GM23338 (cell line): ENCODE results near the gene UGT1A10.

ENCODE experiments used
- EZH2 ChIP-seq: fragments of 200-600 bp; sonication (generic); IDR thresholded peaks from one replicate; pipeline ENCODE4 v1.8.0; 2017; ENCODE audit warnings: antibody characterized with exemption, mild to moderate bottlenecking, low read depth; ENCODE audit not compliant: unreplicated experiment
- EZH2phosphoT487 ChIP-seq: fragments of 200-600 bp; sonication (generic); IDR thresholded peaks from one replicate; pipeline ENCODE4 v1.8.1; 2018; ENCODE audit warnings: antibody characterized with exemption; ENCODE audit not compliant: unreplicated experiment
- NANOG ChIP-seq: IDR thresholded peaks from 2 replicates; pipeline ENCODE4 v1.6.1; 2016; ENCODE audit warnings: antibody characterized with exemption, borderline replicate concordance
- POLR2AphosphoS5 ChIP-seq: IDR thresholded peaks from 2 replicates; pipeline ENCODE4 v1.6.1; 2016; ENCODE audit warnings: antibody characterized with exemption, low read depth
- TF ChIP-seq, protein P1 (sequence below), 2 experiments: fragments of 200-600 bp in 1 of 2; sonication (generic) in 1 of 2; conservative IDR thresholded peaks; 2 replicates each; pipeline versions ENCODE4 v1.5.1 to v1.6.1; 2016 to 2017; ENCODE audit warnings: antibody characterized with exemption in 2 of 2, low read depth in 2 of 2, mild to moderate bottlenecking in 2 of 2, moderate library complexity in 1 of 2
- TF ChIP-seq, protein P2 (sequence below): IDR thresholded peaks from one replicate; pipeline ENCODE4 v1.6.1; 2018; ENCODE audit warnings: antibody characterized with exemption; ENCODE audit not compliant: unreplicated experiment
- TF ChIP-seq, protein P3 (sequence below): fragments of 250-450 bp; sonication (Bioruptor Pico); IDR thresholded peaks from 2 replicates; pipeline ENCODE4 v1.5.0; 2020; ENCODE audit warnings: mild to moderate bottlenecking, moderate library complexity

GRCh38 chr2:233602076-233602475, 34.2 kb upstream of the UGT1A10 start:
- TF ChIP-seq, protein P1, sequence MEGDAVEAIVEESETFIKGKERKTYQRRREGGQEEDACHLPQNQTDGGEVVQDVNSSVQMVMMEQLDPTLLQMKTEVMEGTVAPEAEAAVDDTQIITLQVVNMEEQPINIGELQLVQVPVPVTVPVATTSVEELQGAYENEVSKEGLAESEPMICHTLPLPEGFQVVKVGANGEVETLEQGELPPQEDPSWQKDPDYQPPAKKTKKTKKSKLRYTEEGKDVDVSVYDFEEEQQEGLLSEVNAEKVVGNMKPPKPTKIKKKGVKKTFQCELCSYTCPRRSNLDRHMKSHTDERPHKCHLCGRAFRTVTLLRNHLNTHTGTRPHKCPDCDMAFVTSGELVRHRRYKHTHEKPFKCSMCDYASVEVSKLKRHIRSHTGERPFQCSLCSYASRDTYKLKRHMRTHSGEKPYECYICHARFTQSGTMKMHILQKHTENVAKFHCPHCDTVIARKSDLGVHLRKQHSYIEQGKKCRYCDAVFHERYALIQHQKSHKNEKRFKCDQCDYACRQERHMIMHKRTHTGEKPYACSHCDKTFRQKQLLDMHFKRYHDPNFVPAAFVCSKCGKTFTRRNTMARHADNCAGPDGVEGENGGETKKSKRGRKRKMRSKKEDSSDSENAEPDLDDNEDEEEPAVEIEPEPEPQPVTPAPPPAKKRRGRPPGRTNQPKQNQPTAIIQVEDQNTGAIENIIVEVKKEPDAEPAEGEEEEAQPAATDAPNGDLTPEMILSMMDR (conservative IDR thresholded peaks at IDR 0.05; ENCODE audit: low read depth in 2 of 2): no peak
- no peak for TF ChIP-seq EZH2phosphoT487
- TF ChIP-seq POLR2AphosphoS5: no peak
- TF ChIP-seq NANOG: no peak
- TF ChIP-seq, protein P2, sequence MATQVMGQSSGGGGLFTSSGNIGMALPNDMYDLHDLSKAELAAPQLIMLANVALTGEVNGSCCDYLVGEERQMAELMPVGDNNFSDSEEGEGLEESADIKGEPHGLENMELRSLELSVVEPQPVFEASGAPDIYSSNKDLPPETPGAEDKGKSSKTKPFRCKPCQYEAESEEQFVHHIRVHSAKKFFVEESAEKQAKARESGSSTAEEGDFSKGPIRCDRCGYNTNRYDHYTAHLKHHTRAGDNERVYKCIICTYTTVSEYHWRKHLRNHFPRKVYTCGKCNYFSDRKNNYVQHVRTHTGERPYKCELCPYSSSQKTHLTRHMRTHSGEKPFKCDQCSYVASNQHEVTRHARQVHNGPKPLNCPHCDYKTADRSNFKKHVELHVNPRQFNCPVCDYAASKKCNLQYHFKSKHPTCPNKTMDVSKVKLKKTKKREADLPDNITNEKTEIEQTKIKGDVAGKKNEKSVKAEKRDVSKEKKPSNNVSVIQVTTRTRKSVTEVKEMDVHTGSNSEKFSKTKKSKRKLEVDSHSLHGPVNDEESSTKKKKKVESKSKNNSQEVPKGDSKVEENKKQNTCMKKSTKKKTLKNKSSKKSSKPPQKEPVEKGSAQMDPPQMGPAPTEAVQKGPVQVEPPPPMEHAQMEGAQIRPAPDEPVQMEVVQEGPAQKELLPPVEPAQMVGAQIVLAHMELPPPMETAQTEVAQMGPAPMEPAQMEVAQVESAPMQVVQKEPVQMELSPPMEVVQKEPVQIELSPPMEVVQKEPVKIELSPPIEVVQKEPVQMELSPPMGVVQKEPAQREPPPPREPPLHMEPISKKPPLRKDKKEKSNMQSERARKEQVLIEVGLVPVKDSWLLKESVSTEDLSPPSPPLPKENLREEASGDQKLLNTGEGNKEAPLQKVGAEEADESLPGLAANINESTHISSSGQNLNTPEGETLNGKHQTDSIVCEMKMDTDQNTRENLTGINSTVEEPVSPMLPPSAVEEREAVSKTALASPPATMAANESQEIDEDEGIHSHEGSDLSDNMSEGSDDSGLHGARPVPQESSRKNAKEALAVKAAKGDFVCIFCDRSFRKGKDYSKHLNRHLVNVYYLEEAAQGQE: no peak
- no peak for TF ChIP-seq EZH2
- TF ChIP-seq, protein P3, sequence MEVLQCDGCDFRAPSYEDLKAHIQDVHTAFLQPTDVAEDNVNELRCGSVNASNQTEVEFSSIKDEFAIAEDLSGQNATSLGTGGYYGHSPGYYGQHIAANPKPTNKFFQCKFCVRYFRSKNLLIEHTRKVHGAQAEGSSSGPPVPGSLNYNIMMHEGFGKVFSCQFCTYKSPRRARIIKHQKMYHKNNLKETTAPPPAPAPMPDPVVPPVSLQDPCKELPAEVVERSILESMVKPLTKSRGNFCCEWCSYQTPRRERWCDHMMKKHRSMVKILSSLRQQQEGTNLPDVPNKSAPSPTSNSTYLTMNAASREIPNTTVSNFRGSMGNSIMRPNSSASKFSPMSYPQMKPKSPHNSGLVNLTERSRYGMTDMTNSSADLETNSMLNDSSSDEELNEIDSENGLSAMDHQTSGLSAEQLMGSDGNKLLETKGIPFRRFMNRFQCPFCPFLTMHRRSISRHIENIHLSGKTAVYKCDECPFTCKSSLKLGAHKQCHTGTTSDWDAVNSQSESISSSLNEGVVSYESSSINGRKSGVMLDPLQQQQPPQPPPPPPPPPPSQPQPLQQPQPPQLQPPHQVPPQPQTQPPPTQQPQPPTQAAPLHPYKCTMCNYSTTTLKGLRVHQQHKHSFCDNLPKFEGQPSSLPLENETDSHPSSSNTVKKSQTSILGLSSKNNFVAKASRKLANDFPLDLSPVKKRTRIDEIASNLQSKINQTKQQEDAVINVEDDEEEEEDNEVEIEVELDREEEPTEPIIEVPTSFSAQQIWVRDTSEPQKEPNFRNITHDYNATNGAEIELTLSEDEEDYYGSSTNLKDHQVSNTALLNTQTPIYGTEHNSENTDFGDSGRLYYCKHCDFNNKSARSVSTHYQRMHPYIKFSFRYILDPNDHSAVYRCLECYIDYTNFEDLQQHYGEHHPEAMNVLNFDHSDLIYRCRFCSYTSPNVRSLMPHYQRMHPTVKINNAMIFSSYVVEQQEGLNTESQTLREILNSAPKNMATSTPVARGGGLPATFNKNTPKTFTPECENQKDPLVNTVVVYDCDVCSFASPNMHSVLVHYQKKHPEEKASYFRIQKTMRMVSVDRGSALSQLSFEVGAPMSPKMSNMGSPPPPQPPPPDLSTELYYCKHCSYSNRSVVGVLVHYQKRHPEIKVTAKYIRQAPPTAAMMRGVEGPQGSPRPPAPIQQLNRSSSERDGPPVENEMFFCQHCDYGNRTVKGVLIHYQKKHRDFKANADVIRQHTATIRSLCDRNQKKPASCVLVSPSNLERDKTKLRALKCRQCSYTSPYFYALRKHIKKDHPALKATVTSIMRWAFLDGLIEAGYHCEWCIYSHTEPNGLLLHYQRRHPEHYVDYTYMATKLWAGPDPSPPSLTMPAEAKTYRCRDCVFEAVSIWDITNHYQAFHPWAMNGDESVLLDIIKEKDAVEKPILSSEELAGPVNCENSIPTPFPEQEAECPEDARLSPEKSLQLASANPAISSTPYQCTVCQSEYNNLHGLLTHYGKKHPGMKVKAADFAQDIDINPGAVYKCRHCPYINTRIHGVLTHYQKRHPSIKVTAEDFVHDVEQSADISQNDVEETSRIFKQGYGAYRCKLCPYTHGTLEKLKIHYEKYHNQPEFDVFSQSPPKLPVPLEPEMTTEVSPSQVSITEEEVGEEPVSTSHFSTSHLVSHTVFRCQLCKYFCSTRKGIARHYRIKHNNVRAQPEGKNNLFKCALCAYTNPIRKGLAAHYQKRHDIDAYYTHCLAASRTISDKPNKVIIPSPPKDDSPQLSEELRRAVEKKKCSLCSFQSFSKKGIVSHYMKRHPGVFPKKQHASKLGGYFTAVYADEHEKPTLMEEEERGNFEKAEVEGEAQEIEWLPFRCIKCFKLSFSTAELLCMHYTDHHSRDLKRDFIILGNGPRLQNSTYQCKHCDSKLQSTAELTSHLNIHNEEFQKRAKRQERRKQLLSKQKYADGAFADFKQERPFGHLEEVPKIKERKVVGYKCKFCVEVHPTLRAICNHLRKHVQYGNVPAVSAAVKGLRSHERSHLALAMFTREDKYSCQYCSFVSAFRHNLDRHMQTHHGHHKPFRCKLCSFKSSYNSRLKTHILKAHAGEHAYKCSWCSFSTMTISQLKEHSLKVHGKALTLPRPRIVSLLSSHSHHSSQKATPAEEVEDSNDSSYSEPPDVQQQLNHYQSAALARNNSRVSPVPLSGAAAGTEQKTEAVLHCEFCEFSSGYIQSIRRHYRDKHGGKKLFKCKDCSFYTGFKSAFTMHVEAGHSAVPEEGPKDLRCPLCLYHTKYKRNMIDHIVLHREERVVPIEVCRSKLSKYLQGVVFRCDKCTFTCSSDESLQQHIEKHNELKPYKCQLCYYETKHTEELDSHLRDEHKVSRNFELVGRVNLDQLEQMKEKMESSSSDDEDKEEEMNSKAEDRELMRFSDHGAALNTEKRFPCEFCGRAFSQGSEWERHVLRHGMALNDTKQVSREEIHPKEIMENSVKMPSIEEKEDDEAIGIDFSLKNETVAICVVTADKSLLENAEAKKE (CRISPR knock-in tag): no peak
